NCI-H2227 treated with DMSO at 0.1 percent for 48 hours (cell line): ENCODE data around the gene FBH1.
"Not testable (repeated sequence)": the region's sequence is repeated elsewhere in the genome, so short reads cannot be mapped to it uniquely, and the experiment has no call there.

Experiments
- DNase-seq: peaks from one replicate; lab custom pipeline; 2025; lab: John Stamatoyannopoulos, UW

FBH1 gene

GRCh38 chr10:5889624-5890451 lies at the start of gene FBH1, which contains the start of gene ANKRD16:
TSS of gene FBH1 (plus strand) at chr10:5890243. CDS start at chr10:5890346, 103 bp downstream.
TSS of gene ANKRD16 (minus strand) at chr10:5889893. CDS start at chr10:5889354, 539 bp downstream.
- DNase-seq: peak; percentile 87

DNA sequence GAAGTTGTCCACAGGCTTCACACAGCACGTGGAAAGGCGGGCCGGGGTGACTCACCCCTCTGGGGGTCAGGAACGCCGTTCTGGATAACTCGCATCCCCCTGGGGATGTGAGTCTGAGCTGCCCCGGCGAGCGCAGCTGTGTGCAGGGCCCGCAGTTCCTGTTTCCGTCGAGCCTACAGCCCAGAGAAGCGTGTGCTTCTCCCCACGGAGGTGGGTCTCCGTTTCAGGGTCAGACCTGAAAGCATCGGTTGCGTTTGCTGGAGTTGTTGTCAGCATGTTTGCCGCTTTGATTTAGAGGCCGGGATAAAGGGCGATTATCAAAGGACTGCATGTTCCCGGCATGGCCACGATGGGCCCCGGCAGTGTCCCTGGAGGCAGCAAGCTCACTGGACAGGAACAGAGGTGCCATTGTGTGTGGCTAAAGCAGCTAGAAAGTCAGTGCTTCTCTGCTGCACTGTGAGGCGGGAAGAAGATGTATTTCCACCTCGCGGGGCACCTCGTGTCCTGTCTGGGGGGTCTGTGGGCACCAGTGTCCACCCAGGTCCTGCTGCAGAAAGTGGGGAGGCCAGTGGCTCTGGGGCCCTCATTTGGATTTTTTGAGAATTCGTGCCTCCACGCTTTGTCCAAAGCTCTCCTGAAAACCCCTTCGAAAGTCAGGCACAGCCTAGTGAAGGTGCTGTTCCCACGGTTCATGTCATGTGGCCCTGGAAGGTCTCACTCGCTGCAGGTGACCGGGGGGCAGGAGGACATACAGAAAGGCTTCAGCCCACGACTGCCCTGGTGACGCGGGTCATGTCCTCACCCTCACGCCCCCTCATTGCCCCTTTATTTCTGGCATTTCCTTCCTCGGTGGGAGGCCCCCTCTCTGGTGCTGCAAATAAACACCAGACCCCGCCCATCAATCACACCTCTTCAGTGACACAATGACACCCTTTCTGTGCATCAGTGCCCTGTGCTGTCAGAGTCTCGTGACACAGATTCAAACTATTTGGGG lies 49.4 kb upstream of the FBH1 start:
- DNase-seq: no peak

DNA sequence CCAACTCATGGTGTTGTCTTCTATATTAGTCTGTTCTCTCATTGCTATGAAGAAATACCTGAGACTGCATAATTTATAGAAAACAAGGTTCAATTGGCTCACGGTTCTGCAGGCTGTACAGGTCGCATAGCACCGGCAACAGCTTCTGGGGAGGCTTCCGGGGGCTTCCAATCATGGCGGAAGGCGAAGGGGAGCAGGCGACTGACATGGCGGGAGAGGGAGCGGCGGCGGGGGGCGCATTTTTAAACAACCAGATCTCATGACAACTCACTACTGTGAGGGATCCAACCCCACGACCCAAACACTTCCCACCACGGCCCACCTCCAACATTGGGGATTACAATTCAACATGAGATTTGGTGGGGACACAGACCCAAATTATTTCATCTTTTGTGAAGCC lies 48.1 kb upstream of the FBH1 start:
- DNase-seq: no peak

DNA sequence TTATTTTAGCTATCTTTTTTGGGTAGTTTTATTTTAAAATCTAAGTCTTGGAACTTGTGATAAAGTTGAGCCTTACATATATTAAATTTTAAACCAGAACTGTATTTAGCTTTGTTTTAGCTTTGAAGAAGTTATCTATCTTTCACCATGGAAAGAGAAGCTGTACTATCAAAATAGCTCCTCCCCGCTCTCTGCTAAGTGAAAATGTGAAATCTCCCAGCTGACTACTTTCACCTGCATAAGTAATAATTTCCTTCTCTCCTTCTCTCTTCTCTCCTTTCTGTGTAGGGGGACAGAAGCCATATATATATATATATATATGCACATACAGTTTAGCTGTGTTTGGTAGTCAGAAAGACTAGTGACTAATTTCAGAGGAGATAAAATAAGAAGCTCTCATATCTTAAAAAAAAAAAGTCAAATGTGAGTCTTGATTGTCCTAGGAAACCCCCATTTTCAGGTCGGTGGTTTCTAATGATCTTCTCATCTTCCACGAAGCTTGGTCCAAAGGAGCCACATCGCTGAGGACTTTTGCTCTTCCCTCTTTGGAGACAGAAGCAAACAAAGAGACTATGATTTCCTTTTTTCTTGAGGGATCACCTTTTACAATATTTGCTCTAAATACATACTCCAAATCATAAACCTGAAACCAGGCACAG lies 46.2 kb upstream of the FBH1 start:
- no peak for DNase-seq

- no peak for DNase-seq
Measured at GRCh38 chr10:5844345-5845055, 45.5 kb upstream of the FBH1 start.

- DNase-seq: not testable (repeated sequence)
Measured at GRCh38 chr10:5846667-5847066, 43.4 kb upstream of the FBH1 start.

- no peak for DNase-seq
Measured at GRCh38 chr10:5854131-5854475, 35.9 kb upstream of the FBH1 start.

GRCh38 chr10:5855979-5856700 lies 33.9 kb upstream of the FBH1 start:
- DNase-seq: no peak

- DNase-seq: no peak
Measured at GRCh38 chr10:5856701-5857004, 33.4 kb upstream of the FBH1 start.

DNA sequence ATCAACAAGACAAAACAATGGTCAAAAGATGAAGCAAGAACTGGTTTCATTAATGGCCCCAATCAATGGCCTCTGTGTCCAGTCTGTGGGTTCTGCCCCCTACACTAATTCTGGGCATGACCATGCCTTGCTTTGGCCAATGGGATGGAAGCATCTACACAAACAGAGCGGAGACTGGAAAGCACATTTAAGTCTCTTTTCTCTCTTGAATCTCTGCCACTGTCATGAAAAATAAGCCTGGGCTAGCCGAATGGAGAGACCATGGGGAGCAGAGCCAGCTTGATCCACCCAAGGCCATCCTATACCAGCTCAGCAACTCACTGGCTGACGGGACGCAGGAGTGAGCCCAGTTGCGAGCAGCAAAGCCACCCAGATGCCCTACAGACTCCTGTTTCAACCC lies 31.2 kb upstream of the FBH1 start:
- no peak for DNase-seq

GRCh38 chr10:5860066-5860465 lies 30.0 kb upstream of the FBH1 start:
- DNase-seq: no peak

GRCh38 chr10:5862360-5862961 lies 27.6 kb upstream of the FBH1 start:
- DNase-seq: no peak

GRCh38 chr10:5862981-5863685 lies 26.9 kb upstream of the FBH1 start:
- DNase-seq: not testable (repeated sequence)

DNA sequence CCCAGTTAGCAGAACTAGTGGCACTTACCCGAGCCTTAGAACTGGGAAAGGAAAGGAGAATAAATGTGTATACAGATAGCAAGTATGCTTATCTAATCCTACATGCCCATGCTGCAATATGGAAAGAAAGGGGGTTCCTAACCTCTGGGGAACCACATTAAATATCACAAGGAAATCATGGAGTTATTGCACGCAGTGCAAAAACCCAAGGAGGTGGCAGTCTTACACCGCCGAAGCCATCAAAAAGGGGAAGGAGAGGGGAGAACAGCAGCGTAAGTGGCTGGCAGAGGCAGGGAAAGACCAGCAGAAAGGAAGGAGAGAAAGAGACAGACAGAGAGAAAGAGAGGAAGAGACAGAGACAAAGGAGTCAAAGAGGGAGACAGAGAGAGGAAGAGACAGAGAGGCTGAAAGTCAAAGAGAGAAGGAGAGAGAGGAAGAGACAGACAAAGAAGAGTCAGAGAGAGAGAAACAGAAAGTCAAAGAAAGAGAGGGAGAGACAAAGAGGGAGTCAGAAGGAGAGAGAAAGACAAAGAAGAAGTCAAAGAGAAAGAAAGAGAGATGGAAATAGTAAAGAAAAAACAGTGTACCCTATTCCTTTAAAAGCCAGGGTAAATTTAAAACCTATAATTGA lies 23.5 kb upstream of the FBH1 start:
- not testable (repeated sequence) for DNase-seq

GRCh38 chr10:5867091-5867615 lies 22.9 kb upstream of the FBH1 start:
- peak; percentile 14 for DNase-seq

GRCh38 chr10:5868383-5868782 lies 21.7 kb upstream of the FBH1 start:
- not testable (repeated sequence) for DNase-seq

GRCh38 chr10:5869156-5869555 lies 20.9 kb upstream of the FBH1 start:
- no peak for DNase-seq

GRCh38 chr10:5871596-5871995 lies 18.4 kb upstream of the FBH1 start:
- DNase-seq: no peak

DNA sequence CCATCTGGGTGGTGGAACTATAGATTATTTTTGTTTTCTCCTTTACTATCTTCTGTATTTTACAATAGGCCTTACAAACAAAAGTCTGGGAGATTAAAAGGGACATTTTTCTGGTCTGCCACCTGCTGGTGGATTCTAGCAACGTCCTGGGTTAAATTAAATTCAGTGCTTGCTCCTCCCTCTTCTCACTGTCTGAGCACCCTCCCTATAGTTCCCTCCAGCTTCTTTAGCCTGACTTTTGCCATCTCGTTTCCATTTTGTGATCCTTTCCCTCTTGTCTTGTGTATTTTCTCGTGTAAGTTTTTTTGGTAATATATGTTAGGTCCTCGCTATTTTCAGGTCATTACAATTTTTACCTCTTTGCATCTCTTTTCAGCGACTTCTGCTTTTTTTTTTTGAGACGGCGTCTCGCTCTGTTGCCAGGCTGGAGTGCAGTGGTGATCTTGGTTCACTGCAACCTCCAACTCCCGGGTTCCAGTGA lies 16.5 kb upstream of the FBH1 start:
- DNase-seq: peak; percentile 50
